HepG2 (cell line): ENCODE measurements around the gene PLCG1. TPM values are rescaled to one million over a fixed set of nuclear protein-coding genes. Genes with fewer than 3 reads are reported as not detected.

Source experiments
- CBX5 ChIP-seq: sonication (generic); formaldehyde crosslinking; IDR thresholded peaks from 2 replicates; pipeline ENCODE4 v1.4.0; 2020; ENCODE audit warnings: missing genetic modification reagents, borderline replicate concordance
- GATA4 ChIP-seq: sonication (generic); IDR thresholded peaks from 2 replicates; pipeline ENCODE4 v1.6.1; 2016; ENCODE audit warnings: antibody characterized with exemption, low read depth, borderline replicate concordance
- ISX ChIP-seq: sonication (generic); formaldehyde crosslinking; conservative IDR thresholded peaks from 2 replicates; pipeline ENCODE4 v1.5.0; 2020; ENCODE audit warnings: missing genetic modification reagents
- KIAA2018 ChIP-seq: sonication (generic); formaldehyde crosslinking; IDR thresholded peaks from 2 replicates; pipeline ENCODE4 v1.5.0; 2020; ENCODE audit warnings: mild to moderate bottlenecking, missing genetic modification reagents, borderline replicate concordance
- KLF15 ChIP-seq: sonication (generic); formaldehyde crosslinking; IDR thresholded peaks from 2 replicates; pipeline ENCODE4 v1.8.1; 2023; ENCODE audit warnings: borderline replicate concordance, mild to moderate bottlenecking, inconsistent platforms, missing genetic modification reagents, mixed read lengths
- NKX3-1 ChIP-seq: sonication (generic); formaldehyde crosslinking; IDR thresholded peaks from 2 replicates; pipeline ENCODE4 v1.5.0; 2020; ENCODE audit warnings: missing genetic modification reagents
- POLR2A ChIP-seq, 2 experiments: IDR thresholded peaks; 2 replicates each; pipeline ENCODE4 v1.6.1; 2011; ENCODE audit warnings: low read depth in 2 of 2, low read length in 2 of 2, mild to moderate bottlenecking in 1 of 2, moderate library complexity in 1 of 2; ENCODE audit not compliant: insufficient read depth in 1 of 2
- POLR2AphosphoS5 ChIP-seq: IDR thresholded peaks from 2 replicates; pipeline ENCODE4 v1.6.1; 2012; ENCODE audit warnings: low read depth, low read length
- SOX5 ChIP-seq: IDR thresholded peaks from 2 replicates; pipeline ENCODE4 v1.6.1; 2016; ENCODE audit warnings: borderline replicate concordance
- TBL1XR1 ChIP-seq: fragments of 150-350 bp; IDR thresholded peaks from 2 replicates; pipeline ENCODE4 v1.6.1; 2014; ENCODE audit warnings: borderline replicate concordance, low read length; ENCODE audit not compliant: partially characterized antibody
- TEAD3 ChIP-seq: optimal IDR thresholded peaks from 2 replicates; pipeline ENCODE3; 2016; ENCODE audit warnings: borderline replicate concordance
- XRCC5 ChIP-seq: fragments of 200-400 bp; formaldehyde crosslinking; optimal IDR thresholded peaks from 2 replicates; pipeline ENCODE3; 2017; ENCODE audit warnings: mild to moderate bottlenecking, low read length
- ZBED4 ChIP-seq: sonication (generic); formaldehyde crosslinking; IDR thresholded peaks from 2 replicates; pipeline ENCODE4 v1.4.0; 2020; ENCODE audit warnings: missing genetic modification reagents, borderline replicate concordance
- ZBTB3 ChIP-seq: sonication (generic); formaldehyde crosslinking; IDR thresholded peaks from 2 replicates; pipeline ENCODE4 v1.4.0; 2020; ENCODE audit warnings: low read depth, mild to moderate bottlenecking, moderate library complexity, missing genetic modification reagents, borderline replicate concordance
- ZFP36 ChIP-seq: fragments of 150-350 bp; IDR thresholded peaks from 2 replicates; pipeline ENCODE4 v1.6.1; 2018; ENCODE audit warnings: borderline replicate concordance, low read length, low read depth; ENCODE audit not compliant: partially characterized antibody
- ZNF451 ChIP-seq: sonication (generic); formaldehyde crosslinking; IDR thresholded peaks from 2 replicates; pipeline ENCODE4 v1.5.0; 2020; ENCODE audit warnings: mild to moderate bottlenecking, missing genetic modification reagents
- ZNF670 ChIP-seq: sonication (generic); formaldehyde crosslinking; IDR thresholded peaks from 2 replicates; pipeline ENCODE4 v1.8.0; 2022; ENCODE audit warnings: mild to moderate bottlenecking, missing genetic modification reagents, borderline replicate concordance
- ZNF878 ChIP-seq: sonication (generic); formaldehyde crosslinking; IDR thresholded peaks from 2 replicates; pipeline ENCODE4 v1.8.1; 2023; ENCODE audit warnings: mild to moderate bottlenecking, missing genetic modification reagents, moderate library complexity
- polyA plus RNA-seq, 8 experiments: library from polyadenylated mRNA; depleted of rRNA in 3 of 8; stranded (reverse) in 7 of 8; unstranded in 1 of 8; fragments of >200 nt; fragmentation: Illumina TruSeq in 4 of 8; extraction: Trizol in 4 of 8; gene quantifications; 2 replicates each; pipeline versions ENCODE4 v1.2.1 to v1.2.3, GENCODE V29; 2011 to 2016; ENCODE audit warnings: low read depth in 4 of 8, missing spikeins in 1 of 8, mixed read lengths in 1 of 8; ENCODE audit not compliant: insufficient read depth in 1 of 8
- total RNA-seq, 5 experiments: library from RNA; depleted of rRNA; stranded (reverse); fragments of >200 nt; fragmentation: Illumina TruSeq; extraction: Trizol; gene quantifications; 2 replicates each; pipeline ENCODE4 v1.2.3, GENCODE V29; 2016; ENCODE audit warnings: low read depth in 1 of 5

Gene PLCG1
- total and polyA plus RNA-seq, 2 of the 13 experiments (the other 11 are each of a cell fraction or from before 2014, with no cell fraction given) = 85.3 to 158 TPM

GRCh38 chr20:41176711-41177552 is 39.6 kb downstream of the PLCG1 start (continued):
- TF ChIP-seq KIAA2018 (CRISPR knock-in tag) = no peak
- no peak for TF ChIP-seq ZNF451 (CRISPR knock-in tag)
- no peak for TF ChIP-seq GATA4
- TF ChIP-seq POLR2AphosphoS5 = 0 out of 2 replicates have a peak, but pooled peaks have one; percentile 12
- TF ChIP-seq TEAD3 (CRISPR knock-in tag) = peak; percentile 16
- 0 out of 4 replicates have a peak, but pooled peaks of 1 of the 2 experiments have one; percentile 28 for TF ChIP-seq POLR2A (IDR thresholded peaks at IDR 0.05; ENCODE audit: insufficient read depth in 1 of 2, low read depth in 2 of 2, low read length in 2 of 2)
- no peak for TF ChIP-seq CBX5
- no peak for TF ChIP-seq ZBTB3 (CRISPR knock-in tag)
- no peak for TF ChIP-seq NKX3-1 (CRISPR knock-in tag)
- no peak for TF ChIP-seq ZNF878 (CRISPR knock-in tag)
- TF ChIP-seq TBL1XR1 = no peak
- no peak for TF ChIP-seq ISX (CRISPR knock-in tag)
- TF ChIP-seq ZBED4 (CRISPR knock-in tag) = no peak
- TF ChIP-seq XRCC5 = no peak
- TF ChIP-seq ZNF670 (CRISPR knock-in tag) = no peak
- TF ChIP-seq SOX5 = no peak
- no peak for TF ChIP-seq KLF15
- no peak for TF ChIP-seq ZFP36
